Stimulated activated CD8-positive, alpha-beta memory T cell treated with anti-CD3 and anti-CD28 coated beads, Interleukin-12 subunit alpha, Interleukin-12 subunit beta, amount 100 ng/mL, for 24 hours (primary cell): ENCODE measurements around the gene DCAF17.
"Not testable (repeated sequence)": the region's sequence is repeated elsewhere in the genome, so short reads cannot be mapped to it uniquely, and the experiment has no call there.

Experiments
- DNase-seq: peaks from one replicate; pipeline ENCODE4 v3.0.0-alpha.2; 2020; ENCODE audit errors: extremely low read depth

DCAF17 gene

GRCh38 chr2:171513719-171514160, 79.7 kb downstream of the DCAF17 start:
- DNase-seq = no peak

- DNase-seq = no peak
Observed at GRCh38 chr2:171514908-171515582, 81.0 kb downstream of the DCAF17 start.

- DNase-seq = no peak
Observed at GRCh38 chr2:171515672-171516298, 81.8 kb downstream of the DCAF17 start.

GRCh38 chr2:171516793-171517192, 82.8 kb downstream of the DCAF17 start:
- DNase-seq = no peak

- no peak for DNase-seq
Observed at GRCh38 chr2:171520471-171520870, 86.4 kb downstream of the DCAF17 start.

- no peak for DNase-seq
Observed at GRCh38 chr2:171521361-171522051, 87.5 kb downstream of the DCAF17 start.

- no peak for DNase-seq
Observed at GRCh38 chr2:171522052-171522787, 88.2 kb downstream of the DCAF17 start, which contains the start of gene CYBRD1. CYBRD1 (plus strand) TSS chr2:171522474; CDS start chr2:171522546, 72 bp downstream.

- no peak for DNase-seq
Observed at GRCh38 chr2:171522788-171523087, 88.7 kb downstream of the DCAF17 start.

- DNase-seq = no peak
Observed at GRCh38 chr2:171523088-171524017, 89.3 kb downstream of the DCAF17 start.

- no peak for DNase-seq
Observed at GRCh38 chr2:171524018-171524401, 90.0 kb downstream of the DCAF17 start.

- no peak for DNase-seq
Observed at GRCh38 chr2:171529914-171530313, 95.9 kb downstream of the DCAF17 start.

GRCh38 chr2:171530378-171530777, 96.4 kb downstream of the DCAF17 start:
- DNase-seq = no peak

GRCh38 chr2:171530859-171531258, 96.8 kb downstream of the DCAF17 start:
- not testable (repeated sequence) for DNase-seq

GRCh38 chr2:171531291-171531690, 97.3 kb downstream of the DCAF17 start:
- DNase-seq = no peak

GRCh38 chr2:171531836-171532450, 97.9 kb downstream of the DCAF17 start:
- DNase-seq = no peak

GRCh38 chr2:171533331-171533730, 99.3 kb downstream of the DCAF17 start:
- DNase-seq = no peak
